GOT3 (cell line): ENCODE data around the gene SMR3A.

Experiments used
- DNase-seq: peaks from one replicate; lab custom pipeline; 2025; ENCODE audit warnings: mixed read lengths; lab: John Stamatoyannopoulos, UW

Gene SMR3A

DNA sequence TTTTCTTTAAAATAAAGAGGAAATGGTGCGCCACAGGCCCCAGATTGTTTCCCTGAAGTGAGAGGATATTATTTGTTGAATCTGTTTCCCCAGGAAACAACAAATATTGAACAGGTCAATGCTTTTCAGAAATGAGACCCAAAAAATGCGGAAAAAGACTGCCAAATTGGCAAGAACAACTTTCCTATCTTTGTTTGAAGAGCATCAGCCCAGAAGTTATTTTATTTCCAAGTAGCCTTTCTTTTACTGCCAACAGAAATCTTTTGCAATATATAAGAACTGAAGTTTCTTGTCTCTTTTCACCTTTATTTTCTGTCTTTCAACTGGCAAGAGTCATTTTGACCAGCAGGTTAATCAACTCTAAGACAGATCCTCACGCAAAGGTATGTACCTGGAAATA lies at the start of gene SMR3A:
Gene SMR3A, plus strand, starts transcription at position 301 of the 400 bp plus-strand sequence. CDS start 1,356 bp downstream, outside the sequence.
- DNase-seq: no peak

DNA sequence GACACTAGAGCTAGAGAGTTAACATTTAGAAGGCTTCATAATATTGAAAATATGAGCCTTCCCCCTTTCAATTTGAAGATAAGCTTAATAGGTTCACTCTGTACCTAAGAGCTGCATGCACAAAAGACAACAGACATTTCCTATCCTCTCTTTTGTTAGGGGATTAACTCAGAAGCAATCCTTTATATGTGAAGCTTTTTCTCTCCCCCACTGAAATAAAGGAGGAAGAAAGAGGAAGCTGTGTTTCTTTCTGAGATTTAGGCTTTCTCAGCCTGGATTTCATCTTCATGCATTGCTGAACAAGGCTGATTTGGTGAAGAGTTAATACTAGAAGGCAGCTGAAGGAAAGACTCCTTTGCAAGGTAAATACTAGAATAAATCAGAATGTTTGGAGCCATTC lies 46.8 kb upstream of the SMR3A start:
- DNase-seq: no peak

DNA sequence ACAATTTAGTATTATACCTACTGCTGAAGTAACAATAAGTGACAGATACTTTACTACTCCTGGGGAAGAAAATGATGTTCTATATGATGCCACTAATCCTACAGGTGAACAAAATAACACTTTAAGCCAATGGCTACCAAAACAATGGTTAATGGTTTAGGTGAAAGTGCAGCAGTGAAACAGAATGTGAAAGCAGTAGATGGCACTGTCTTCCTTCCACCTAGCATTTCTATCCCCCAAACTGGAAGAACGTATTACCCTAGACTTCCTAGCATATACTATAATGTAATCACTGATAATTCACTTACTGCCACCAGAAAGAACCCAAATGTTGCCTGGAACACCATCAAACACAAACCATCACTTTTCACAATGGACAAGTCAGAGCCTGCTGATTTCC lies 44.6 kb upstream of the SMR3A start:
- DNase-seq: no peak

DNA sequence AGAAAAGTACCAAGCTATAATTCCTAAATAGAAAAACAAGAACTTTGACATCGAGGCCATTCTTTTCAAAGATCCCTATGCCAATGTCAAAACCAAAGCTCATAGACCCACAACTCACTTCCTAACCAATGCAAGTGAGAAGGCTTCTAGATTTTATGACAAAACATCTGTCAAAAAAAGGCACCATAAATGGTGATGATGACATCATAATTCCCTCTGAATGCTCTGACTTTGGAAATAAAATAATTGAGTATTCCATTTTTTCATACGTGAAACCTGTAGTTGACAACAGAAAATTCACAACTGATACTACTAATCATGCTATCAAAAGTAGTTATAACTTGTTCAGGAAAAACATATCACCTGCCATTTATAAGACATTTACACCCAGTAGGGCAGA lies 34.5 kb upstream of the SMR3A start:
- no peak for DNase-seq

DNA sequence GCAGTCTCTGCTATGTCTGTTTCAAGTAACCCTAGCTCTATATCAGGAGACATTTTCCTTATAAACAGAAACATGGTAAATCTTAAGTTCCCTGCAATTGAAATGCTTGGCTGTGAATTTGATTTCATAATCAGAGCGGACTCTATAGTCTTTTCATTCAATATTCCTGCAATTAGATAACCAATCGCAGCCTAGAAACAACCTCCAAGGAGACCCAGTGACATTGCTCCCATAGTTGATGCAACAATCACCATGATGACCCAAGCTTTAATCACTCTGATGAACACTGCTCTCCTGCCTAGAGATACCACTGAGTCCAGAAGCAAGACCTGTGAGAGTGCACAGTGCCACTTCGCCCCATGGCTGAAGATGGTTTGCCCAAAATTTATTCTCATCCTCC lies 25.9 kb upstream of the SMR3A start, which contains the start of gene CABS1:
Gene CABS1, plus strand, starts transcription at position 301 of the 400 bp plus-strand sequence. Its CDS starts 59 bp downstream, at position 360.
- no peak for DNase-seq

DNA sequence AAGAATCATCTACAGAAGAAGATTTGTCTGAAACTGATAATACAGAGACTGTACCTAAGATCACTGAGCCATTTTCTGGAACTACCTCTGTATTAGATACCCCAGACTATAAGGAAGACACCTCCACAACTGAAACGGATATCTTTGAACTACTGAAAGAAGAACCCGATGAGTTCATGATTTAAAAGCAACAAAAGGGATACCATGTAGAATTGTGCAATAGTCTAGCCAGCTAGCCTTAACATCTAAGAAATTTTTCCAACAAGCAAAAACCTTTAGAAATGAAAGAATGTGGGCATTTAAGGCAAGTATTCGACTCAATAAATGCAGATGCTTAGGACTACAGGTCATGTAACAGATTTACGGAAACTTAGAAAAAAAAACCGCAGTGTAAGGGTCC lies 24.5 kb upstream of the SMR3A start:
- DNase-seq: no peak

DNA sequence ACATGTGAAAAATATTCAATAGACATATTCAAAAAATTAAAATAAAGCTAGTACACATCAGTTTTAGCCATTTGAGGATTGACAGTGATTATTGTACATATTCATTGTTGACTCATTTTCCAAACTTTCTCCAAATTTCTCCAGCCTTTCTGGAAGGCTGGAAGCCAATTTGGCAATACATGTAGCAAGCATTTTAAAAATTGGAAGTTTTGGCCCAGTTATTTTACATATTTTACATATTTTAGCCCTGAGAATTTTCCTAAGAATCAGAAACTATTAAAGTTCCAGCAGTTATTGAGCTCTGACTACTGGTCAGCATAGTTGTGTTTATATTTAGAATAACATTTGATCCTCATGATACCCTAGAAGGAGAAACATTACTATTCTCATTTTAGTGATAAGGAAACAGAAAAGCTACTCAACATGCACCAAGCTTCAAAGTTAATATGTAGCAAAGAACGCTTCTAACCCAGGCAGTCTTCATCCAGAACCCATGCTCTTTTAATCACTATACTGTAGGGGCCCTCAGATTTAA lies 22.6 kb upstream of the SMR3A start:
- DNase-seq: no peak

DNA sequence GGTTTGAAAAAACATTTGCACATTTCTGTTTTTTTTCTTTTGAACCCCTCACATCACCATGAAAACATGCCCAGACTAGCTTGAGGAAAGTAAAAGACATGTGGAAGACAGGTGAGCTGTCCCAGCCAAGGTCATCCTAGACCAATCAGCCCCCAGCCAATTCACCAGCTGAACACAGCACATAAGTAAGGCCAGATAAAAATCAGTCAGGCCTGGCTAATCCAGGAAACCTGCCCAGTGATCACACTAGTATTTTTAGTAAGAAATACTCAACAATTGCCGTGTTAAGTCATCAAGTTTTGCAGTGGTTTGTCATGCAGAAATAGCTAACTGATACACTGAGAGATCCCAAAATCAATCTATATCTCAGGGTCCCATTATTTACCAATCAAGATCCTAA lies 4.4 kb upstream of the SMR3A start:
- DNase-seq: no peak

DNA sequence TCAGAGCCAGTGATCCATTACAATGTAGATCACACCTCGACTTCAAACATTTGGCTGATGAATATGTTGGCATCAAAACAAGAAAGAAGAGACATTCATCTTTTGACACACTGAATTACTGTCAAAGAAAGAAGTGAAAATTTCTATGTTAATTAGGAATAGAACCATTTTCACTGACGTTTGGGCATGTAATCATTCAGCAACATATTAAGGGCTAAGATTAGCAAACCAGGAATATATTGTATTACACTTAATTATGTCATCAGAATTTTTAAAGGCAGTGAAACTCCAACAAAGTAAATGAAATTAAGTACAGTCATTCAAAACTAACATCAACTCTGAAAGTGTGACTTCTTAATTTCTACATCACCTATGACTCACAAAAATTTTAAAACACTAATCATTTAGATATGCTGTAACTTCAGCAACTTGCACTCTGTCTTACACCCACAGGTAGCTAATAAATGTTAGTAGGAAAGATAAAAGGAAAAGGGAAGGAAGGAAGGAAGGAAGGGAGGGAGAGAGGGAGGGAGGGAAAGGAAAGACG lies 1.4 kb upstream of the SMR3A start:
- DNase-seq: no peak

DNA sequence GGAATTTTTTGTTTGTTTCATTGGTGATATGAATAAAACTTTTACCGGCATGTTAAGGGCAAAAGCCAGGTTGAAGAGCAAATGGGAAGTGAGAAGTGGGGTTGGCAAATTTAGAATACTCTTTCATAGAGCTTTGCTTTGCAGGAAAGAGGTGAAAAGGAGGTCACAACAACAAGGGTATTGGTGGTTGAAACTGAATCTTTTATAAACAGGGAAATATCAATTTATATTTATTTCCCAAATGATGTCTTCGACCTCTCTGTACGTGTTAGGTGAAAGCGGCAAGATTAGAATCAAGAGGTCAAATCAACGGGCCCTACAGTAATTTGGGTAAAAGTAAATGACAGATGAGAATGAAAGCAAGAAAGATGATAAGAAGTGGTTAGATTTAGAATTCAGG lies 3.4 kb downstream of the SMR3A start:
- no peak for DNase-seq

DNA sequence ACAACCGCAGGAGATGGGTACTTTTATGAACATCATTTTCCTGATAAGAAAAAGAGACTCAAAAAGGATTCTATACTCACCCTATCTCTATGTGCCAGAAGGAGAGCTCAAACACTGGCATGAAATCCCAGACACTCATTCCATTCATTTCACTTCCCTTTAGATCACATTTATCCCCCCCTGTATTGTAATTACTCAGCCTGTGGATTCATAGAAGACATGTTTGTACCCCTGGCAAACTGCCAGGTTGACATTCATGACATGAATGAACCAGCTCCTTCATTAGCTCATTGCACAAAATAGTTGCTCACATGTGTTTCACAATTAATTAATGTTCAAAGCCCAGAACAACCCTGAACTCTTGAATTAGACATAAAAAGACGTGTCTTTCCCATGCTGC lies 4.9 kb downstream of the SMR3A start:
- DNase-seq: no peak

DNA sequence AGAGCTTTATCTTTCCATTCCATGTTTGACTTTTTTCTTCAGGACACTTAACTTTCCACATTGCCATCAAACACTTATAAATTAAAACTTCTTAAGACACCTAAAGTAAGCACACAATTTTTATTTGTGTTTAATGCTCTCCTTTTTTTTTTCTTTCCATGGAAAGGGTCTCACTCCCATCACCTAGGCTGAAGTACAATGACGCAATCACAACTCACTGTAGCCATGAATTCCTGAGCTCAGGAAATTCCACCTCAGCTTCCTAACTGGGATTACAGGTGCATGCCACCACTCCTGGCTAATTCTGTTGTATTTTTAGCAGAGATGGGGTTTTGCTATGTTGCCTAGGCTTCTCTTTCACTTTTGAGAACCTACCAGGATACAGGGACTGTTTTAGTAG lies 7.3 kb downstream of the SMR3A start:
- DNase-seq: no peak

DNA sequence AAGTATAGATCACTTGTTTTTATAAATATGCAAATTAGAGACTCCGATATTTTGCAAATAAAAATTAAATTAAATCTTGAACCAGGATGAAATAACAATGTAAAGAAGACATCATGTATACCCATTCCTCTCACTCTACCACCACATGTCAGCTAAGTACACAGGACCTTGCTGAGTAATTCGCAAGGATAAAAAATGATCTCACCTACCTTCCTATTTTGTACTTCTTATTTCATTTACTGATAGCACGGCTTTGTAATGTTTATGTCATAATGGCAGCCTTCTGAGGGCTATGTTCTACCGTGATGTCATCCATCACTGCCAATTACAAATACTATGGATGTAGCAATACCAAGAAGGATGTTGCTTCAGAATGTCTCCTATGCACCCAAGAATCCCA lies 11.4 kb downstream of the SMR3A start:
- DNase-seq: no peak

DNA sequence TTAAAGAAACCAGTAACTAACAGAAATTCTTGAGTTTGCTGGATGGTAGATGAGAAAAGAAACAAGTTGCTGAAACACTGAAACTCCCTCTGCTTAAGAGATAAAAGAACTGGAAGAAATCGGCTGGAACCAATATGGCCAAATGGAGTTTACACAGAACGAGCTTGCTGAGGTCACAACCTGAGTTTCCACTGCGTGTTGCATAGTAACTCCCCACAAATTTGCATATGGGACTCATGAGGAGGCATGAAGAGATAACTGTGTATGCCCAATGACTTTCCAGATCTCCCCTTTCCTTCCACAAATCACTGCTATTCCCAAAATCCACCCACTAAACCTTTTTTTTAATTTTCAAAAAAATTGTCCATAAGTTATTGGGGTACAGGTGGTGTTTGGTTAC lies 12.2 kb downstream of the SMR3A start:
- no peak for DNase-seq

DNA sequence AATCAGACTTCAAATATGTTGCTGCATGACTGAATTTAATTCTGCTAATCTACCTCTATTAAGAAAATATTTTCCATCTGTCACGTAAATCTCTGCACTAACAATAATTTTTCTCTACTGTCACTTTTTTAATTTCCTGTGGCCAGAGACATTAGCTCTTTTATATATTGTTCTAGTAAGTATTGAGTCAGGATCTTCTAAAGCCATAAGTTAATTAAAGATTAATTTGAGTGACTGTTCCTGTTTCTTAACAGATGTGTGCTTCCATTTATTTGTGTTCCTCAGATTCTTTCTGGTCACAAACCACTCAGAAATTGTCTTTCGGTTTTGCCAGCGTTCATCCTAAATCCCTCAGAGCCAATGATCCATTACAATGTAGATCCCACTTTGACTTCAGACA lies 20.0 kb downstream of the SMR3A start:
- DNase-seq: no peak

DNA sequence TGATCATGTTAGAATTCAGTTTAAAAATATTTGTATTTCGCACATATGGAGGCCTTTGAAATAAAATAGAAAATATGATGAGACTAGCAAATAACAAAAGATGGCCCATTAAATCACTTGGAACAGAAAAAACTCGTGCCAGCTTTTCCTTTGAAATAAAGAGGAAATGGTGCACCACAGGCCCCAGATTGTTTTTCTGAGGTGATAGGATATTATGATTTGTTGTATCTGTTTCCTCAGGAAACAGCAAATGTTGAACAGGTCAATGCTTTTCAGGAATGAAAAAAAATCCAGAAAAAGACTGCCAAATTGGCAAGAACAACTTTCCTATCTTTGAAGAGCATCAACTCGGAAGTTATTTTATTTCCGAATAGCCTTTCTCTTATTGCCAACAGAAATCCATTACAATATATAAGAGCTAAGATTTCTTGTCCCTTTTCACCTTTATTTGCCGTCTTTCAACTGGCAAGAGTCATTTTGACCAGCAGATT lies 22.2 kb downstream of the SMR3A start, which contains the start of gene SMR3B:
Gene SMR3B, plus strand, starts transcription at position 441 of the 491 bp plus-strand sequence. CDS start 1,380 bp downstream, outside the sequence.
- DNase-seq: no peak

DNA sequence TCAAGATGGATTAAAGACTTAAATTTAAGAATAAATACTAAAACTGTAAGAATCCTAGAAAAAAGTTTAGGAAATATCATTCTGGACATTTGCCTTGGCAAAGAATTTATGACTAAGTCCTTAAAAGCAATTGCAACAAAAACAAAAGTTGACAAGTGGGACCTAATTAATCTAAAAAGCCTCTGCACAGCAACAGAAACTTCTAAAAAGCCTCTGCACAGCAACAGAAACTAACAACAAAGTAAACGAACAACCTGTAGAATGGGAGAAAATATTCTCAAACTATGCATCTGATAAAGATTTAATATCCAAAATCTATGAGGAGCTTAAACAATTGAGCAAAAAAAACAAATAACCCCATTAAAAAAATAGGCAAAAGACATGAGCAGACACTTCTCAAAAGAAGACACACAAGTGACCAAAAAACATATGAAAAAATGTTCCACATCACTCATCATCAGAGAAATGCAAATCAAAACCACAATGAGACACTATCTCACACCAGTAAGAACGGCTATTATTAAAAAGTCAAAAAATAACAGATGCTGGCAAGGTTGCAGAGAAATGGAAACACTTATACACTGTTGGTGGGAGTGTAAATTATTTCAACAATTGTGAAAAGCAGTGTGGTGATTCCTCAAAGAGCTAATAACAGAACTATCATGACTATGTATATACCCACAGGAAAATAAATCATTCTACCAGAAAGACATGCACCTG lies 31.7 kb downstream of the SMR3A start:
- DNase-seq: no peak

DNA sequence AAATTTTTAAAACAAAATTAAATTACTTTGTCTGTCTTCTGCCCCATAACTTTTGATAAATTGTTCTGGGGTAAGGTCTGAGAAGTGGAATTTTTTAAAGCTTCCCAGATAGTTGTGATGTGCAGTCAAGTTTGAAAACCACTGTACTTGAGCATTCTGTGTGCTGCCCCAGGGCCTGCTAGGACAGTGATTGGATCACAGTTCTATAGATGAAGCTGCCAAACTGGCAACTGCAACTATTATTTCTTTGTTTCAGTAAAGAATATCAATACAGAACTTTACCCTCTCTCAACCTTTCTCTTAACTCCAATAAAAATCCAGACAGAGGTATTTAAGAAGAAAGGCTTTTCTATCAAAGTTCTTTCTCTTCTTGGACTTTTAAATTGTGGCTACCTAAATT lies 37.0 kb downstream of the SMR3A start, which contains the start of gene OPRPN:
Gene OPRPN, plus strand, starts transcription at position 361 of the 400 bp plus-strand sequence. CDS start 1,346 bp downstream, outside the sequence.
- no peak for DNase-seq

DNA sequence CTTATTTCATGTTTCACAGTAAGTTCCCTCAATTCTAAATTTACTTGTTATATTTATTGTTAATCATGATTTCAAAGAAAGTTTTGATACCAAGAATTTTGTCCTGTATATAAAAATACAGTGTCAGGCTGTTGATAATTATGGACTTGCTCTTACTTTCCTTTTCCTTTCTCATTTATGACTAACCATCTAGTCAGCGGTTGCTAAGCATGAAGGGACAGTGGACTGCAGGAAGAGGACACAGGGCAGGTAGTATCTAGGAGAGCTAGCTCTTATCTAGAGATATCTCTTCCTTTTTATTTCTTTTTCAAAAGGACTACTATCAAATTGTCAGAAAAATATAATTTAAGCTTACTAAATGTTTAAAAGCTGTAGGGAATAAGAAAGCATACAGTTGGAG lies 38.8 kb downstream of the SMR3A start:
- DNase-seq: no peak

DNA sequence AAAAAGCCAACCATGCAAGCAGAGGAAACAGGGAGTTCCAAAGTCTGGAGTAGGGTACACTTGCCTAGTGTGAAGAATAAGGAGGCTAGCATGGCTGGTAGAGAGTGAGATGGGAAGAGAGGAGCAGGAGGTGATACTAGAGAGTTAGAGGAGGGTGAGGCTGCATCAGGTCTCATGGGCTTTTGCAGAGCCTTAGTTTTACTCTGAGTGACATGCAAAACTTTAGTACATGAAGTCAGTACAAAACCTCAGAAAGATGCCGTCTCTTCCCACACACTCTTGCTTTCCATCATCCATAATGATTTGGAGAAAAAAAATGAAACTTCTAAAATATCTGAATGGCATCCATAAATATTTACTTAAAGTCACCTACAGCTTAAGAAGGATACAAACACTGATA lies 42.2 kb downstream of the SMR3A start:
- DNase-seq: no peak

DNA sequence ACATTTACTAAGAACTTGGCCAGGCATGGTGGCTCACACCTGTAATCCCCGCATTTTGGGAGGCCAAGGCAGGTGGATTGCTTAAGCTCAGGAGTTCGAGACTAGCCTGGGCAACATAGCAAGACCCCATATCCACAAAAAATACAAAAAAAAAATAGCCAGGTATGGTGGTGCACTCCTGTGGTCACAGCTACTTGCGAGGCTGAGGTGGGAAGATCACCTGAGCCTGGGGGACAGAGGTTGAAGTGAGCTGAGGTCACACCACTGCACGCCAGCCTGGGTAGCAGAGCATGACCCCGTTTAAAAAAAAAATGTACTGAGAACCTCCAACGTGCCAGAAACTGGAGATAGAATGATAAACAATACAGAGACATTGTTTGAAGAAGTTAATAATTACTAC lies 45.2 kb downstream of the SMR3A start:
- no peak for DNase-seq
